ENCODE results near the gene PRKAG2.

The PRKAG2 gene

GRCh38 chr7:151590071-151590849 is 286.7 kb downstream of the PRKAG2 start:
- no peak for TF ChIP-seq CTCF (IDR thresholded peaks at IDR 0.05)
- no peak overlapping the region for H3K4me3 ChIP-seq
- H3K27ac ChIP-seq: no peak overlapping the region
- peak; percentile 61 for DNase-seq (ENCODE audit: low spot score)

- DNase-seq (ENCODE audit: low spot score): peak; percentile 66
- Histone ChIP-seq H3K4me3 (no peak overlapping the region), H3K27ac (no peak overlapping the region)
- no peak for TF ChIP-seq CTCF (IDR thresholded peaks at IDR 0.05)
These were observed 287.9 kb downstream of the PRKAG2 start for GRCh38 chr7:151588982-151589381.

- no peak for TF ChIP-seq CTCF (IDR thresholded peaks at IDR 0.05)
- no peak overlapping the region for H3K27ac ChIP-seq
- H3K4me3 ChIP-seq: no peak overlapping the region
- peak; percentile 17 for DNase-seq (ENCODE audit: low spot score)
These were observed 290.2 kb downstream of the PRKAG2 start for GRCh38 chr7:151586531-151587260.

- Histone ChIP-seq H3K27ac (no peak overlapping the region), H3K4me3 (no peak overlapping the region)
- no peak for TF ChIP-seq CTCF (IDR thresholded peaks at IDR 0.05)
- DNase-seq (ENCODE audit: low spot score): peak; percentile 53
These were observed 291.0 kb downstream of the PRKAG2 start for GRCh38 chr7:151585744-151586393.

GRCh38 chr7:151581741-151582140 is 295.2 kb downstream of the PRKAG2 start:
- peak; percentile 1 for DNase-seq (ENCODE audit: low spot score)
- Histone ChIP-seq H3K4me3 (no peak overlapping the region), H3K27ac (no peak overlapping the region)
- TF ChIP-seq CTCF (IDR thresholded peaks at IDR 0.05): no peak

- H3K4me3 ChIP-seq: no peak overlapping the region
- no peak for TF ChIP-seq CTCF (IDR thresholded peaks at IDR 0.05)
- DNase-seq (ENCODE audit: low spot score): no peak
- H3K27ac ChIP-seq: no peak overlapping the region
These were observed 297.3 kb downstream of the PRKAG2 start for GRCh38 chr7:151579644-151580043.

Measured in coronary artery (tissue), 2 donors.